NCI-H2196 treated with DMSO at 0.1 percent for 48 hours (cell line): Measurements from ENCODE around the gene CCNK.

ENCODE experiments used
- DNase-seq: peaks from one replicate; lab custom pipeline; 2025; ENCODE audit not compliant: unreplicated experiment; lab: John Stamatoyannopoulos, UW

Gene CCNK

DNA sequence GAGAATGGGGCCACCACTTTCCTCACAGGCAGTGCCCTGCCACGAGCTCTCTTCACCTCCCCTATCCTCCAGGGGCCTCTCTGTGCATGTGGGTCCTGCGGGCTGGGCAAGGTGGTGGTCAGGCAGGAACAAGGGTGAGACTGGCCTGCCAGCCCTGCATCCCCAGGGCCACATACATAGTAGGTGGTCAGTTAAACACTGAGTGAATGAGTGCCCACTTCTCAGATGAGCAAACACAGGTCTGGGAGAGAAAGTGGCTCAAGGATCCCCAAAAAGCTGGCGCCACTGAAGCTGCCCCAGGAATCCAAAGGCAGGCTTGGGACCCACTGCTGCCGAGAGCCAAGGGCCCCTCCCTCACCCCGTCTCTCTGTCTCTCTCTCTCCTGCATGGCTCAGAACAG lies 51.1 kb downstream of the CCNK start:
- no peak for DNase-seq

DNA sequence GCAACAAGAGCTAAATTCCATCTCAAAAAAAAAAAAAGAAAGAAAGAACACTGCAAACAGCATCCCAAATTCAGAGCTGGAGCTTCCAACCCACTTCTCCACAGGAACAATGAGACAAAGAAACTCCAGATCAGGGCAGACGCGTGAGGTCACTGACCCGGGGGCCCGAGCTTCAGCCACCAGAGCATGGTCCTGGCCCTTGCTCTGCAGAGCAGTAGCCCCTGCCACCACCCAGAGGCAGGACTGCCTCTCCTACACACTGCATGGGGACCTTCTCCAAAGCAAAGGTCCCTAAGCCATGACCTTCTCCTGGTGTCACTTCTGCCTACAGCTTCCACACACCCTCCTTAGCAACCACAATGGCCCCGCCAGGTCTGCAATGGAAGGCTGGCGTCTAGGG lies 53.1 kb downstream of the CCNK start:
- no peak for DNase-seq

DNA sequence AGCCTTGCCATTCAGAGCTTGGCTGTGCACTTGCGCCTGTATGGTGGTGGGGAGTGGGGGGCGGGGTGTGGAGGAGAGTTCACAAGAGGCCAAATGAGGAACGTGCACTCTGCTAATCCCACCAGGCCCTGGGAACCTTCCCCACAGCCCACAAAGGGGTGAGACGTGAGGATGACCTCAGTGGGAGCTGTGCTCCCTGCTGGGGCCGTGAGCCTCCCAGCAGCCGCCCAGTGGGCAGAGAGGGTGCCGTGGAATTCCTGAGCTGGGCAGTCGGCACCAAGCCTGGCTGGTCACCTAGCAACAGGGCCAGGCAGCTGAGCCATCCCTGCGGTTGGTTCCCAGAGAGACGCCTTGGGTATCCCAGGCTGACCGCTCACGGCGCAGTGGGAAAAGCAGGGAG lies 53.7 kb downstream of the CCNK start:
- no peak for DNase-seq

DNA sequence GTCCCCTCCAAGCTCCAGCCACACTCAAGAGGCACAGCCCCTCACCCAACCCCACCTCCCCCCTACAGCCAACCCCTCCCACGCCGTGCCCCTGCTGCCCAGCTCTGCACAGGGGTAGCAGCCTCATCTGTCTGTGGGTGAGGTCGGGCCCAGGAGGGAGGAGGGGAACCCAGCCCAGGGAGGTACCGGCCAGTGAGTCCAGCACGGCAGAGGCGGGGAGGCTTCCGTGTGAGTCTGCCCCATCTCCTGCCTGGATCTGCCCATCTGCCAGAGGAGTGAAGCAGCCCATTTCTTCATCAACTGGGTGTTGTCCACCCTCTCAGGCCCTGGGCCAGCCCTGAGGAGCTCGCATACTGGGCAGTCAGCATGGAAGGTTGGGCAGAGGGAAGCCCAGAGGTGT lies 54.2 kb downstream of the CCNK start:
- DNase-seq = no peak

DNA sequence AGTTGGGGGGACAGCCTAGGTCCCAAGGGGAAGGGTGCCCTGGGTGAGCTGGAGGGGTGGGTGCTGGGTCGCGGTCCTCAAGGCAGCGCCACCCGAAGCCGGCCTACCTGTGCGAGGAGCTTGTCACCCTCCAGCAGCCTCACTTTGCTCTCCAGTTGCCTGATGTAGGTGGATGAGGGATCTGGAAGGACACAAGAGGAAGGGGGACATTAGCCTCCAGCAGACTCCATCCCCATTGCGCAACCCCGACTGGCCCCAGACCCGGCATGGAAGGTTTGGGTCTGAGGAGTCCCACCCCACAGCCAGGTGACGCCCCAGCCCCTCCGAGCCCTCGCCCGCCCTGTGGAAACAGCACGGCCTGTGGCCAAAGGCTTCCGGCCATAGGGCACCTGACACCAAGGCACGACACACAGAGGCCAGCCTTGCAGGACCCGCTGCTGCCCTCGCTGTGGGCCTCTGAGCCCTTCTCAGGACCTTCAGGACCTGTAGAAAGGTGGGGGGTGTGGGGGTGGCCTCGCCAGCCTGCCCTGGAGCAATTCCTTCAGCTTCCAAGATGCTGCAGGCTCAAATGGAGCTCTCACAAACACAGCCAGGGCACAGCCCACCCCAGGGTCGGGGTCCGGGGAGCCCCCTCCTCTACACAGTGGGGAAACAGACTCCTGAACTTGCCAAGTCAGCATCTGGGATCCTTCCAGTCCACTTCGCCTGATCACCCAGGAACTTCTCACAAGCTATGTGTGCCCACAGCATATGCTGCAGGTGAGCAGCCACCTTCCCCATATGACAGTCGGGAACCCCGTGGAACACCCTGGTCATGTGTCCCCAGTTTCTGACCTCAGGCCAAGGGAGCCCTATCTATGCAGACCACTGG lies 54.9 kb downstream of the CCNK start:
- no peak for DNase-seq

DNA sequence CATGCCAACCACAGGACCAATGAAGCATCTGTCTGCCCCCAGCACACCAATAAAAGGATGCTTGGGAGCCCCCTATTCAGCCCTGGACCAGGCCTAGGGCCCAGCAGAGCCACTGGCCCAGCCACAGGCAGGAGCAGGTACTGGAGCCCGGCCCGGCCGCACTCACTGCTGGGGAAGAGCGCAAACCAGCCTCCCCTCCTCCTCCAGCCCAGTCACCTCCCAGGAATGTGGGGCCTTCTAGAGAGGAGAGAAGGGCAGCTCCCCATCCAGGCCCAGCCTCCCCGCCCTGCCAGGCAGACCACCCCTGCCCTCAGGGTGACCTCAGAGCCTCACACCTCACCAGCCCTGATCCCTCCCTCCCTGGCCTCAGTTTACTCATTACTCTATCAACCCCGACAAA lies 56.2 kb downstream of the CCNK start:
- DNase-seq = no peak

DNA sequence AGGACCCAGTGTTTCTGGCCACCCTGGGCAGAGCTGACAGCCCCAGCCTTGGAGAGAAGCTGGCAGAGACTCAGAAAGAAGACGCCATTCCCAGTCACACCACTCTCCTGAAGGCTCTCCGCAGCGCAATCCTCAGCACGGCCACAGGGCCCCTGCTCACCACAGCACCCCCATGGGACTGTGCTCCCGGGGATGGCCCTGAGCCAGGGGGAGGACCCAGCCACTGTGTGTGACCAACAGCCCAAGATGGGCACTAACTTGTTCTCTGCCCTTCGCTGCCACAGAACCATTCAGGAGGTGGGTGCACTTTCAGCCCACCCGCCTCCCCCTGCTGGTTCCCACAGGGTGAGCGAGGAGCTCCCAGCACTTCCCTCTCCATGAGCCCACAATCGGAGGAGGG lies 57.1 kb downstream of the CCNK start:
- DNase-seq = no peak

DNA sequence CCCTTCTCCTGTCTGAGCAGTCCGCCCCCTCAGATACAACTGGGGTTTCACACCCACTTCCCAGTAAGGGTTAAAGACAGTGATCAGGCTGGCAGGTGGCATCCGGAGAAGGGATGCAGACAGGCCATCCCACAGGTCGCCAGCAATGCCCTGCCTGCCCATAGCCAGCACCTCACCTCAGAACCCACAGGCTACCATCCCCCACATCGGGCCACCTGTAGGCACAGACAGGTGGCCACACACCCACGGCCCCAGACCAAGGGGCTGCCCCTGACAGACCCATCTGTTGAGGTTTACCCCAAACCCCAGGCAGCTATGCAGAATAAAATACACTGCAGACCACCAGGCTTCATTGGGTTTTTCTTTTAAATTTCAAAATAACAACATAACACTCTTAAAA lies 57.5 kb downstream of the CCNK start:
- no peak for DNase-seq

DNA sequence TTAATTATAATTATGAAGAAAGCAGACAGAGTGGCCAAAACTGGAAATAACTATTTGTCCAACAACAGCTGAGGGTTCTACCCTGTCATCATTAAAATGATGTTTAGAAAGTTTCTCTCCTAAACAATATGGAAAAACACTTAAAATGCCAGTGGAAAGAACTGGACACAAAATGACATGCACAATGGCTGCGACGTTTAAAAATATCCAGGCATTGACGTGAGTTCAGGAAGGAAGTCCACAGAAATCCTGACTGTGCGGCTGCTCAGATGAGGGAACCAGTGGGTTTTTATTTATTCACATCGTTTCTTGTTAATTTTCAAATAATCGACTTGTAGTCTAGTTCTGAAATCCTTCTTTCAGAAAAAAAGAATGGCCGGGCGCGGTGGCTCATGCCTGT lies 58.3 kb downstream of the CCNK start:
- DNase-seq = no peak

DNA sequence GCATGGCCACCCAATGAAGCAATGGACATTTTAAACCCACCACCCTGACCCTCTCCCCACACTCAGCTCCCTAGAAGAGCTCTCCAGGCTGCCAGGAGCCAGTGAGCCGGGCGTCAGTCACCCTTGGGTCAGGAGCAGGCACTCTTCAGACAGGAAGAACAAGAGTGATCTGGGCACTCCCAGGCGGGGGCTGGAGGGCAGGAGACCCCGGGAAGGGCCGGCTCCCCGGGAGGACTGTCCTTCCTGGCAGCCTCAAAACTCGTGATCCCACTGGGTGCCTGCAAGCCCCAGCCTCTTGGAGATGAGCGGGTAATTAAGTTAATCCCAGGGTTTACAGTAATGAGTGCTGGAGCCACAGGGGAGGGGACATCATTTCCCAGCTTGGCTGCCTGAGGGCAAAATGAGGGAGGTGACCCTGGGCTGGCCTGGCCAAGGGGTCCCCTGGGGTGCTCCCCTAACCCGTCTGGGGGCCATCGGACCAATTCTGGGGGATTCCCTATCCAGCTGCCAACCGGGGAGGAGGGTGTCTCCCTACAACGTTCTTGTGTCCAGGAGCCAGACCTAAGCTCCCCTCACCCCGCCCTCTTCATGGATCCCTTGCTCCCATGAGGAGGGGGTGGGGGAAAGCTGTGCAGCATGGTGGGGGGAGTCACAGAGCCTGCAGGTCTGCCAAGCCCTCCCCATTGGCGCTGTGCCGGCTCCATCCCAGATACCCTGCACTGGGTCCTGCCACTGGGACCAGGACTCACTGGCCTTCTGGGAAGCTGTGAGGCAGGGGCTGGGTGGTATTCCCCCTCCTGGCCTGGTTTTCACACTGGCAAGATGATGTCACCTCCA lies 59.2 kb downstream of the CCNK start:
- no peak for DNase-seq

DNA sequence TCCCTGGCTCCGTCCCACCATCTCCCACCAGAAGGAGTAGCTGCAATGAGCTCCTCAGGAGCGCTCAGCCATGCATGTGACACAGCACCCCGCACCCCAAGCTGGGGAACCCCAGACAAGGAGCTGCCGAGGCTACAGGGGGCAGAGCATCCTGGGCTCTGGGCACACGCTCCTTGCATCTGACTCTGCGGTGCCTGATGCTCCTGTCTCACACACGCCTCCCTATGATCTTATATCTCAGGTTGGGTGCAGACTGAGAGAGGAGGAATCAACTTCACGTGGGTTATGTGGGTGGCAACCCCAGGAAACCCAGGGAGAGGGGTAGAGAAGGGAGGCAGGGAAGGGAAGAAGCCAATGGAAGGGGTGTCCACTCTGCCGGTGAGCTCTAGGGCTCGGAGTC lies 60.0 kb downstream of the CCNK start:
- DNase-seq = no peak

DNA sequence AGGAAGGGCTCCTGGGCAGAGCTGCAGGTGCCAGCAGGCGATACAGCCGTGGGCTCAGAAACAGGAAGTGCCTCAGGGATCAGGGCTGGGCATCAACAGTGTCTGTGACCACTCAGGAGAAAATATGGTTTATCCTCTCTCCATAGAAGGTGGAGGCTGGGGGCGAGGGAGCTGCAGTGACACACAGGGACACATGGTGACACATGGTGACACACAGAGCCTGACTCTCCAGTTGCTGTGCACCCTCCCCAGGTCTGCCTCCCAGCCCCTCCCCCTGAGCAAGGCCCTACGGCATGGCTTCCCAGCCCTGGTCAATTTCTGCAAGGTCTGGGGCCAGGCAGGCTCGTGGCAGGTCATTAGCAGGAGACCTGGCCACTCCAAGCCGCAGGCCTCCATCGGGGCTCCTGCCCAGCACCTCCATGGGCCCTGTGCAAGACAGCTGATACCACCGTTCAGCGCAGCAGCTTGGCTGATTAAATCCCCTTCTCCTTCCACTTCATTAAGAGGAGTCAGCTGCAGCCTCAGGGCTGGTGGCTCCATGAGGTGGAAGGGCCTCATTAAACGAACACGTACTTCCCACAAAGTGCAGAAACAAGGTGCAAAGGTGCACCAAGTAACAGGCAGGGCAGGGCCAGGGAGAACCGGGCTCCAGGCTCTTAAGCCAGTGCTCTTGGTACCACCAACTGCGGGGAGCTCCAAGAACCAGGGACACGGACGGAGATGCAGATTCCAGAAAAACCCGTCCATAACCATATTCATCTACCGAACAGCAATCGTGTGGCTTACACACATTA lies 60.7 kb downstream of the CCNK start:
- no peak for DNase-seq

DNA sequence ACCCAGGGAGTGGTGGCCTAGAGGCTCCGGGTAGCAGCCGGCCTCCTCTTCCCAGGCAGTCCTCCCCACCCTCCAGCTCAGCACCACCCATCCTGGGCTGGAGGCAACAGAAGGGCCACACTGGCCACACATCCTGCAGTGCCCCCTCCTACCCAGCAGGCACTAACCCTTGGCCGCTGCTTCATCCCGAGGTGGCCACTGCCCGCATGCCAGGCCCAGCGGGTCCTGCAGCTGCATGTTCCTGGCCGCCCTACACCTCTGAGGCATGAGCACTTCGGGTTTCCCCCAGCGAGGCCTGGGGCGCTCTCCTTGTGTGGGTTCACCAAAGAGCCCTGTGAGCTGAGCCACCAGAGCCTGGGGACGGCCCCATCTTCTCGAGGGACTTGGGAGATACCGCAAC lies 61.4 kb downstream of the CCNK start:
- no peak for DNase-seq

DNA sequence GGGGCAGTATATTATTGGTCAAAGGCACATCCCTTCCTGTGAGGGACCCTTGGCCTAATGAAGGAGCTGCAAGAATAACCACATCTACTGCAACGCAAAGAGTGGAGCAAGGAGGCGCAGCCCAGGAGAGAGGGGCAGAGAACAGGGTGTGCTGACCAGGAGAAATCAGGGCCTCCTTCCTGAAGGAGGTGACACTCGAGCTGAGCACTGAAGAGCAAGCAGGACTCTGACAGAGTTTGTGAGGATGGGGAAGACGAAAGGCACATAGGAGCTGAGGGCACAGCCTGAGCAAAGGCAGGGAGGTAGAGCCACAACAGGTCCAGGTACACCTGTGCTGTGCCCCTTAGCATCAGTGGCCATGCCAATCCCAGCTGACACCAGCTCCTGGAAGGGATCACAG lies 62.2 kb downstream of the CCNK start:
- no peak for DNase-seq

DNA sequence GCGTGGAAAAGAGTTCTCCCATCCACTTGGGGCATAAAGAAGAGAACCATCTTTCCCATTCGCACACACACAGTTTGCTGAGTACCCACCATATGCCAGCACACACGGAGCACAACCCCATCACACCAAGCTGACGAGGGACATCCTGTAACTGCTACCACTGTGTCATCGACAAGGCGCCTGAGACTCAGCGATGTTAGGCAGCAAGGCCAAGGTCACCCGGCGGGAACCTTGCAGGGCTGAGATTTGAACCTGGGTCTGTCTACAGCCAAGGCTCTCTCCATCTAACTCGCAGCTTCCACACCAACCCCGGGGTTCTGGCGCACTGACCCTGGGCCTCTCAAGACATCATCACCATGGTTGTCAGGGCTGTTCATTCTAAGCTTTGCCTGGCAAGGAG lies 62.8 kb downstream of the CCNK start:
- no peak for DNase-seq

DNA sequence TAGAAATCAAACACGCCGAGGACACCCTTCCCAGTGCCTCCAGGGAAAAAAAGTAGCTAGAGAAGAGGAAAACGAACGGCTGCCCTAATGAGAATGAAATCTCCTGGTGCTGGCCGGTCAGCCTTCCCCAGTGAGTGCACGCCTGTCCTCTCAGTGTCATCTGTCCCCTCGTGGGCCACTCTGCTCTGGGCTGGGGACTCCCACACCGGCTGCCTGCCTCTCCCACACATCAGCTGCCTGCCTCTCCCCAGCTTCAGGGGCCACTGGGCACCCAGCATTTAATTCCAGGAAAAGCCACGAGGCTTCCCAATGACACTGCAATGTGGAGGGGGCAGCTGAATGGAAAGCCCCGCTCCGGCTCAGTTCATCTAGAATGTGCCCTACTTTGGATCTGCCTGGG lies 63.8 kb downstream of the CCNK start:
- no peak for DNase-seq

DNA sequence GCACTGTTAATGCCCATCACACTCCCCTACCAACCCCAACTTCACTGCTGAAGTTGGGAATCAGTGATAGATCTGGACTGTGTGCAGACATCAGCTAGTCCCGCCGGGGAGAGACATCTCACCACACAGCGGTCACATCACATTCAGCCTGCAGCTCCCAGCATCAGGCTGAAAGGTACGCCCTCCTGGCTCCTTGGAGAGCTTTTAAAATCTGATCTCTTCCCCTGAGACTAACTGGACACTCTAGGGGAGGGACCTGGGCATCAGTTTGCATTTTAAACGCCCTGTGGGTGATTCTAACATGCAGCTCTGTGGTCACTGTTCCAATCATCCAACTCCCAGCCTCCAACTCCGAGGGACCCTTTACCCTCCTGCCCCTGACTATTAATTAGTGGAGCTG lies 64.4 kb downstream of the CCNK start:
- no peak for DNase-seq

DNA sequence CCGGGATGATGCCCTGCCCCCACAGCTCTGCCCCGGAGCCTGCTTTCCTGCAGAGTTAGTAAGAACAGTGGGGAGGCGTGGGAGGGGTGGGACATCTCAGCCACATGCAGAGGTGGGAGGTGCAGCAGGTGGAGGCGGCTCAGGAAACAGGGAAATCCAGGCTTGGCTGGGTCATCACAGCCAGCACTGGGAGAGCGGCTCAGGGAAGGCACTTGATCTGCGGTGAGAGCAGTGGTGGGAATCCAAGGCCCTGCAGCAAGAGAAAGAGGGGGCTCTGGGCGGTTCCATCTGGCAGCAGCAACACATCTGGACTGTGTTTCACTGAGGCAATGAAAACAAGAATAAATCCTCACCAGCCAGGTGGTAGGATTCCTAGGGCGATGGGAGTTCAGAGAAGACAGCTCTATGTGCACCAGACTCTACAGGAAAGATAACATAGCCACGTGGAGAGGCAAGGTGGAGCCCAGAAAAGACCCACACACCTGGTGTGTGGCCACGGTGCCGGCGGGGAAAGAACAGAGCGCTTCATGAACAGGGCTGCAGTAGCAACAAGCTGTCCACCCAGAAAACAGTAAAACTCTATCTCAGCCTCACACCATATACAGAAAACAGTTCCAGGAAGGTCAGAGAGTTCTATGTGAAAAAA lies 65.1 kb downstream of the CCNK start:
- no peak for DNase-seq

DNA sequence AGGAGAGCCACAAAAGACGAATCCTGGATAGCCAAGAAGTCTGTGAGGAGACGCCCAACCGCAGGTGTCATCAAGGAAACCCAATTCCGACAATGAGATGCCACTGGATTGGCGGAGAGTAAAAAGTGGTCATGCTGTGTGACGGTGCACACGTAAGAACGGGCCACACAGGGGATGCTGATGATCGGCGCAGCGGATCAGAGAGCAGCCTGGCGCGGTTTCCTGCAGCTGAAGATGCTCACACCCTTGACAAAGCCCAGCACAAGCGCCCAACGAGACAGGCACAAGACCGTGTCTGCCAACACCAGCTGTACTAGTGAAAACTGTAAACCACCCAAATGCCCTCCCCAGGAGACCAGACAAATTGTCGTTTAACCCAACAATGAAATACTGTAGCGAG lies 67.0 kb downstream of the CCNK start:
- no peak for DNase-seq

DNA sequence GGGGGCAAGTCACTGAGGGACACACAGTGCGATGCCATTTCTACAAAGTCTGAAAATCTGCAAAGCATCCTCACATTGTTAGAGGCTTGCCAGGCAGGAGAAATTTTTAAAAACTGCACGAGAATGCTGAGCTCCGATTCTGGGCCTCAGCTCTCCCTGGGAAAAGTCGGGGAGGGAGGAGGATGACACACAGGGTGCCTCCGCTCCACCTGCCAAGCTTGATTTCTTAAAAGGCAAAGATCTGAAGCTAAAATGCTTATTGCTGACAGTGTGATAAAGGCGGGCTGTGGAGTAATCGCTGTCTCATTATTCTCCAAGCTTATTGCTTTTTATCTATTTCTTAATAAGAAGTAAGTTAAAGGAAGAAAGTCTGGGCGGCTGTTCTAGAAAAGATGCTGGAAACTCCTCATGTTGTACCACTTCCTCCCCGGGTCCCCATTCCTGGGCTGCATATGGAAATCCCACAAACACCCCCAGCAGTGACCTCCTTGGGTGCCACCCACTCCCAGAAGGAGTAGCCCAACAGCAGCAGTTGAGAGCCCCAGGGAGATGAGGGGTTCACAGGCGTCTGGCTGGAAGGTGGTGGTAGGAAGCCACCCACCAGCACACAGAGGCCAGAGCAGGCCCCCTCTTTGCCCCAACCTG lies 67.8 kb downstream of the CCNK start:
- no peak for DNase-seq

DNA sequence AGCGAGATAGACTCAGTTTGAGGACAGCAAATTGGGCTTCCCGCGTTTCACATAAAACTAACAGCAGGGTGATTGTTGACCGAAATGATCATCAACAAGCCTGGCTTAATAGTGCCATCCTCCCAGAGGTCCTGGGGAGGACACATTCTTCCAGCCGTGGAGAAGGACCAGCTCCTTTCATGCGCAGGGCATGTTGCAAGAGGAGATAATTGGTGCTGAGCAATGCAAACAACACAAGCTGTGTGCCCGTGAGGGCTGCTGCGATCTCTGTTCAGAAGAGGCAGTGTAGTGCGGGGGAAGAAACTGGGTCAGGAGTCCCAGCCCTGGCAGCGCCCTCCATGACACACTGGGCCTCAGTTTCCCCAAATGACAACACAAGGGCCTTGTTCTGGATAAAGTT lies 68.5 kb downstream of the CCNK start:
- DNase-seq = no peak
